ENCODE results near the gene S100A1. TPM values are rescaled to one million over a fixed set of nuclear protein-coding genes. Genes with fewer than 3 reads are reported as not detected.

The S100A1 gene
- total and polyA plus RNA-seq, 2 of the 13 experiments (the other 11 are each of a cell fraction or from before 2014, with no cell fraction given) = 120 to 251 TPM

DNA sequence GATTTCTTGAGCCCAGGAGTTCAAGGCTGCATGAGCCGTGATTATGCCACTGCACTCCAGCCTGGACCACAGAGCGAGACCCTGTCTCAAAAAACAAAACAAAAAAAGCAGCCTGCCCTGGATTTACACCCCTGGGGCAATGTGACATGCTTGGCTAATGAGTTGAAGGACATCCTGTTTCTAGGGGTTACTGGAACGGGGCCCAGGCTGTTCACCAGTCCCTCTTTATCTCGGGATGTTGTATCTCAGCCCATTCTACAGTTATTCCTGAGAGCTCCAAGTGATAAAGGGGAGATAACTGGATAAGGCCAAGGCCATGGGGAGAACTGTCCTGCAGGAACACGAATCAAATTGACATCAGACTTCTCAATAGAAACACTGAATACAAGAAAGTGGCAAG, 40.9 kb upstream of the S100A1 start:
- Histone ChIP-seq H3K4me1 (ENCODE audit: insufficient read depth, low read length) (no peaks in the 10 kb centered on the region), H3K36me3 (replicated peaks in 1 of 2; ENCODE audit: control insufficient read depth in 1 of 2, insufficient read depth in 2 of 2, low read length in 2 of 2) (no peaks in the 10 kb centered on the region), H3K79me2 (ENCODE audit: insufficient read depth, low read length) (no peaks in the 10 kb centered on the region), H4K20me1 (ENCODE audit: insufficient read depth, low read length) (no peaks in the 10 kb centered on the region), H3K9ac (ENCODE audit: insufficient read depth, low read depth, low read length) (no peak overlapping the region), H3K4me2 (ENCODE audit: low read depth, low read length) (no peak overlapping the region), H3K4me3 (replicated peaks in 1 of 3; ENCODE audit: insufficient read depth in 1 of 3, low read depth in 2 of 3, low read length in 3 of 3) (no peak overlapping the region), H2AFZ (ENCODE audit: low read length) (no peak overlapping the region), H3K9me3 (ENCODE audit: low read length) (no peaks in the 10 kb centered on the region), H3K27me3 (ENCODE audit: control insufficient read depth in 1 of 2, insufficient read depth in 2 of 2, low read length in 2 of 2) (0 out of 5 replicates have a peak, but pooled peaks cover 1 to 3% of the 10 kb centered on the region in 2 experiments), H3K27ac (ENCODE audit: extremely low read length, insufficient read depth, low read length) (no peak overlapping the region)
- ATAC-seq (no peak), FAIRE-seq (no peak), DNase-seq (ENCODE audit: low spot score) (no peak)
- intact Hi-C loops (cut with micrococcal nuclease; ENCODE audit: unreplicated experiment) (no loop called here), in situ Hi-C loops (cut with HindIII; ENCODE audit: extremely low pct_ligation_motif_present, low pct_unique_long_range_greater_than_20kb) (no loop called here)
- WGBS (ENCODE audit: low lambda C conversion rate) = 19% methylated on average over 5 of the region's 5 CpGs
- BruUV-seq (replicated peaks) = no TSS peak
- POLR2A ChIA-PET = no interaction called here
- CTCF ChIA-PET (ENCODE audit: low intra/inter-chr PET ratio, low total read pairs) = no interaction called here
- TF ChIP-seq ZSCAN31 (CRISPR knock-in tag; IDR thresholded peaks at IDR 0.05; ENCODE audit: low read depth) (no peak), ZNF350 (CRISPR knock-in tag; IDR thresholded peaks at IDR 0.05; ENCODE audit: borderline replicate concordance, low read depth) (no peak), ZNF33B (CRISPR knock-in tag; IDR thresholded peaks at IDR 0.05) (no peak), BRCA1 (CRISPR knock-in tag; IDR thresholded peaks at IDR 0.05) (no peak), MED13 (CRISPR knock-in tag; IDR thresholded peaks at IDR 0.05) (no peak), ZNF557 (CRISPR knock-in tag; IDR thresholded peaks at IDR 0.05) (no peak), GABPA (IDR thresholded peaks at IDR 0.05; ENCODE audit: low read depth, low read length) (no peak), GABPA (CRISPR knock-in tag; IDR thresholded peaks at IDR 0.05; ENCODE audit: low read depth) (no peak), ZBTB20 (CRISPR knock-in tag; IDR thresholded peaks at IDR 0.05; ENCODE audit: borderline replicate concordance, low read depth) (no peak), SP1 (IDR thresholded peaks at IDR 0.05) (no peak), SP1 (CRISPR knock-in tag; IDR thresholded peaks at IDR 0.05) (no peak), MXD4 (CRISPR knock-in tag; IDR thresholded peaks at IDR 0.05) (no peak)
- TF ChIP-seq, protein P1, sequence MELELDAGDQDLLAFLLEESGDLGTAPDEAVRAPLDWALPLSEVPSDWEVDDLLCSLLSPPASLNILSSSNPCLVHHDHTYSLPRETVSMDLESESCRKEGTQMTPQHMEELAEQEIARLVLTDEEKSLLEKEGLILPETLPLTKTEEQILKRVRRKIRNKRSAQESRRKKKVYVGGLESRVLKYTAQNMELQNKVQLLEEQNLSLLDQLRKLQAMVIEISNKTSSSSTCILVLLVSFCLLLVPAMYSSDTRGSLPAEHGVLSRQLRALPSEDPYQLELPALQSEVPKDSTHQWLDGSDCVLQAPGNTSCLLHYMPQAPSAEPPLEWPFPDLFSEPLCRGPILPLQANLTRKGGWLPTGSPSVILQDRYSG (CRISPR knock-in tag; IDR thresholded peaks at IDR 0.05) = no peak
- TF ChIP-seq, protein P2, sequence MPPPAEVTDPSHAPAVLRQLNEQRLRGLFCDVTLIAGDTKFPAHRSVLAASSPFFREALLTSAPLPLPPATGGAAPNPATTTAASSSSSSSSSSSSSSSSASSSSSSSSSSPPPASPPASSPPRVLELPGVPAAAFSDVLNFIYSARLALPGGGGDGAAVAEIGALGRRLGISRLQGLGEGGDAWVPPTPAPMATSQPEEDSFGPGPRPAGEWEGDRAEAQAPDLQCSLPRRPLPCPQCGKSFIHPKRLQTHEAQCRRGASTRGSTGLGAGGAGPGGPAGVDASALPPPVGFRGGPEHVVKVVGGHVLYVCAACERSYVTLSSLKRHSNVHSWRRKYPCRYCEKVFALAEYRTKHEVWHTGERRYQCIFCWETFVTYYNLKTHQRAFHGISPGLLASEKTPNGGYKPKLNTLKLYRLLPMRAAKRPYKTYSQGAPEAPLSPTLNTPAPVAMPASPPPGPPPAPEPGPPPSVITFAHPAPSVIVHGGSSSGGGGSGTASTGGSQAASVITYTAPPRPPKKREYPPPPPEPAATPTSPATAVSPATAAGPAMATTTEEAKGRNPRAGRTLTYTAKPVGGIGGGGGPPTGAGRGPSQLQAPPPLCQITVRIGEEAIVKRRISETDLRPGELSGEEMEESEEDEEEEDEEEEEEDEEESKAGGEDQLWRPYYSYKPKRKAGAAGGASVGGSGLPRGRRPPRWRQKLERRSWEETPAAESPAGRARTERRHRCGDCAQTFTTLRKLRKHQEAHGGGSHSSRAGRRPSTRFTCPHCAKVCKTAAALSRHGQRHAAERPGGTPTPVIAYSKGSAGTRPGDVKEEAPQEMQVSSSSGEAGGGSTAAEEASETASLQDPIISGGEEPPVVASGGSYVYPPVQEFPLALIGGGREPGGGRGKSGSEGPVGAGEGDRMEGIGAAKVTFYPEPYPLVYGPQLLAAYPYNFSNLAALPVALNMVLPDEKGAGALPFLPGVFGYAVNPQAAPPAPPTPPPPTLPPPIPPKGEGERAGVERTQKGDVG (CRISPR knock-in tag; IDR thresholded peaks at IDR 0.05; ENCODE audit: borderline replicate concordance) = no peak
- TF ChIP-seq, protein P3, sequence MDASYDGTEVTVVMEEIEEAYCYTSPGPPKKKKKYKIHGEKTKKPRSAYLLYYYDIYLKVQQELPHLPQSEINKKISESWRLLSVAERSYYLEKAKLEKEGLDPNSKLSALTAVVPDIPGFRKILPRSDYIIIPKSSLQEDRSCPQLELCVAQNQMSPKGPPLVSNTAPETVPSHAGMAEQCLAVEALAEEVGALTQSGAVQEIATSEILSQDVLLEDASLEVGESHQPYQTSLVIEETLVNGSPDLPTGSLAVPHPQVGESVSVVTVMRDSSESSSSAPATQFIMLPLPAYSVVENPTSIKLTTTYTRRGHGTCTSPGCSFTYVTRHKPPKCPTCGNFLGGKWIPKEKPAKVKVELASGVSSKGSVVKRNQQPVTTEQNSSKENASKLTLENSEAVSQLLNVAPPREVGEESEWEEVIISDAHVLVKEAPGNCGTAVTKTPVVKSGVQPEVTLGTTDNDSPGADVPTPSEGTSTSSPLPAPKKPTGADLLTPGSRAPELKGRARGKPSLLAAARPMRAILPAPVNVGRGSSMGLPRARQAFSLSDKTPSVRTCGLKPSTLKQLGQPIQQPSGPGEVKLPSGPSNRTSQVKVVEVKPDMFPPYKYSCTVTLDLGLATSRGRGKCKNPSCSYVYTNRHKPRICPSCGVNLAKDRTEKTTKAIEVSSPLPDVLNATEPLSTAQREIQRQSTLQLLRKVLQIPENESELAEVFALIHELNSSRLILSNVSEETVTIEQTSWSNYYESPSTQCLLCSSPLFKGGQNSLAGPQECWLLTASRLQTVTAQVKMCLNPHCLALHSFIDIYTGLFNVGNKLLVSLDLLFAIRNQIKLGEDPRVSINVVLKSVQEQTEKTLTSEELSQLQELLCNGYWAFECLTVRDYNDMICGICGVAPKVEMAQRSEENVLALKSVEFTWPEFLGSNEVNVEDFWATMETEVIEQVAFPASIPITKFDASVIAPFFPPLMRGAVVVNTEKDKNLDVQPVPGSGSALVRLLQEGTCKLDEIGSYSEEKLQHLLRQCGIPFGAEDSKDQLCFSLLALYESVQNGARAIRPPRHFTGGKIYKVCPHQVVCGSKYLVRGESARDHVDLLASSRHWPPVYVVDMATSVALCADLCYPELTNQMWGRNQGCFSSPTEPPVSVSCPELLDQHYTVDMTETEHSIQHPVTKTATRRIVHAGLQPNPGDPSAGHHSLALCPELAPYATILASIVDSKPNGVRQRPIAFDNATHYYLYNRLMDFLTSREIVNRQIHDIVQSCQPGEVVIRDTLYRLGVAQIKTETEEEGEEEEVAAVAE (CRISPR knock-in tag; IDR thresholded peaks at IDR 0.05; ENCODE audit: borderline replicate concordance) = no peak
- TF ChIP-seq, protein P4, sequence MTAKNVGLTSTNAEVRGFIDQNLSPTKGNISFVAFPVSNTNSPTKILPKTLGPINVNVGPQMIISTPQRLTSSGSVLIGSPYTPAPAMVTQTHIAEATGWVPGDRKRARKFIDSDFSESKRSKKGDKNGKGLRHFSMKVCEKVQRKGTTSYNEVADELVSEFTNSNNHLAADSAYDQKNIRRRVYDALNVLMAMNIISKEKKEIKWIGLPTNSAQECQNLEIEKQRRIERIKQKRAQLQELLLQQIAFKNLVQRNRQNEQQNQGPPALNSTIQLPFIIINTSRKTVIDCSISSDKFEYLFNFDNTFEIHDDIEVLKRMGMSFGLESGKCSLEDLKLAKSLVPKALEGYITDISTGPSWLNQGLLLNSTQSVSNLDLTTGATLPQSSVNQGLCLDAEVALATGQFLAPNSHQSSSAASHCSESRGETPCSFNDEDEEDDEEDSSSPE (CRISPR knock-in tag; IDR thresholded peaks at IDR 0.05) = no peak
